GM18517 (cell line): ENCODE measurements around the gene ZNF503.

Experiments used
- ATAC-seq: cut with Tn5 transposase; IDR thresholded peaks from one replicate; pipeline ENCODE4 v1.9.1; 2021; ENCODE audit warnings: mild to moderate bottlenecking, moderate library complexity; ENCODE audit not compliant: unreplicated experiment

ZNF503 gene

DNA sequence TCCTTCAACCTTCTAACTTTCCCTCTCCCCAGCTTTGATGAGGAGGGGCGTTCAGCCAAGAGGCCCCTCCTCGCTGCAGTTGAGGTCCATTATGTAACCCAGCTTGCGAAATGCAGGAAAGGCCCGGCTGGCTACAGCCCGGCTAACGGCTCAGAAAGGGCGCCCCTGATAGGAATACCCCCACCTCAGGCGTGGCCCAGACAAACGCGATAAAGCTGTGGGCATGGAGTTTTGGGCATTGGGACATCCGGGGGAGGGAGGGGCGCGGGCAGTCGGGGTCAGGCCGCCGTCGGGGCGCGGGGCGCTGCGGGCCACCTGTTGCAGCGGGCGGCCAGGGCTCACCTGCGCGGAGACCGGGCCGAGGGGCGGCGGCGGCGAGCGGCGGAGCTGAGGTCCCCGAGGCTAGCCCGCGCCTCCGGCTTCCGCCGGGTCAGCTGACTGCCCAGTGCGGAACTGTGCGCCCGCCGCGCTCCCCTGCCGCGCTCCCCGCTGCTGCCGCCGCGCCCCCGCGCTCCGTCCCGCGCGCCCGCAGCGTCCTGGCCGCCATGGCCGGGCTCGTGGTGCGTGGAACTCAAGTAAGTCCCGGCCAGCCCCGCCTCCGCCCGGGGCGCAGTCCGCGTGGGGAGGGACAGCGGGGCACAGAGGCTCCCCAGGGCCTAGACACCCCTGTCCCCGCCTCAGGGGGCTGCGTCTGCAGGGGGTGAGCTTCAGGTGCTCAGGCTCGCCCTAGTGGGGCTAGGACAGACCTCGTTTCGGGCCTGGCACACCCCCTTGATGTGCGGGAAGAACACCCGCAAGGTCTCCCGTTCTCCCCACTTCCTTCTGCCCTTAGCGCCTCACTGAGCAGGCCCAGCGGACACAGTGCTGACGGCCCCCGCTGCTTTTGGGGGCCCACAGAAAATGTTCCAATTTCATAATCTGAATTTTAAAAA is 29.9 kb upstream of the ZNF503 start, which contains the start of gene LRMDA:
LRMDA (plus strand) TSS at position 445 of the 932 bp plus-strand sequence.
- peak; percentile 63 for ATAC-seq

- no peak for ATAC-seq
Measured at GRCh38 chr10:75430000-75430763, 28.6 kb upstream of the ZNF503 start.

GRCh38 chr10:75429159-75429827 is 27.7 kb upstream of the ZNF503 start:
- no peak for ATAC-seq

- no peak for ATAC-seq
Measured at GRCh38 chr10:75428434-75429158, 27.0 kb upstream of the ZNF503 start.

DNA sequence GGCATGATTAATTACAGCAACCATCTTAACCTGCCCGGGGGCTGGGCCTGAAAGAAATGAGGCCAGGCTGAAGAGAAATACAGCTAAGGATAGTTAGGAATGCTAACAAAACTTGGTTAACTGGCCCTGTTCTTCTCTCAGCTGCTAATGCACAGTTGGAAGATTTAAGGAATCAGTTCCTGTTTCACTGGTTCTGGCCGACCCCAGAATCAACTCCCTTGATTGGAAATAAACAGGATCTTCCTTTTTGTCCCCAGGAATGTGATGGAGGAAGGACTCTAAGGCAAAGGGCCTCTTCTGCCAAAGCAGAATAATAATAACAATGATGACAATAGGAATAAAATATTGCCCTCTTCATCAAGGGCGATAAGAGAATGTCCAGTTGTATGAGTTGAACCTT is 26.4 kb upstream of the ZNF503 start:
- ATAC-seq, result no peak

DNA sequence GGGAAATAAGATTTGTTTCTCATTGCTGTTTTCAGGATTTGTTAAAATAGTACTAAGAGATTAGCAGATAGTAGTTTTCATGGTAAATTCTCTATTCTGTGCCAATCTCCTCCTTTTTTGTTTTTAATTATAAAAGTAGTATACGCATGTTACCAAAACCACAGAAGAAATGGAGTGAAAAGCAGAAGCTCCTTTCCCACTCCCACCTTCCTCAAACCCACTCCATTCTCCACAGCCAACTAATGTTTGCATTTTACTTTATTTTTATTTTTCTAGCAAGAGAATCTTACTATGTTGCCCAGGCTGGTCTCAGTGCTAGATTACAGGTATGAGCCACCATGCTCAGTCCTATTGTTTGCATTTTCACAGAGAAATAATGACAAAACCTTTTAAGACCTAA is 25.3 kb upstream of the ZNF503 start:
- no peak for ATAC-seq

- no peak for ATAC-seq
Measured at GRCh38 chr10:75425291-75426079, 23.9 kb upstream of the ZNF503 start.

DNA sequence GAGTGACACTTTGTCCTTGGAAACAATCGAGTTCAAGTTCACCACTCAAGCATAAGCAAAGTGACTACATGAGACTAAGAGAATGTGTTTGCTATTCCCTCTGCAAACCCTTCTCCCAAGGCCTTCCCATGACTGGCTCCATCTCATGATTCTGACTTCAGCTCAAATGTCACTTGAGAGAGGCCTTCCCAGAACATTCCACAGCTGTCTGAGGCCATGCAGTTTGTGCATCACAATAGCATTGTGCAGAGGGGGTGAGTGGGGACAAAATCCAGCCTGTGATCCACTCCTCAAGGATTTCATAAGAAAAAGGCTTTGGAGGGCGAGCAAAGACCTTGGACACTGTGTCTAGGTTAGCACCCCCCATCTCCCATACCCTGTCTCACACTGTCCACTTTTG is 23.0 kb upstream of the ZNF503 start:
- ATAC-seq, result no peak

- no peak for ATAC-seq
Measured at GRCh38 chr10:75422913-75423312, 21.3 kb upstream of the ZNF503 start.

GRCh38 chr10:75418712-75419111 is 17.1 kb upstream of the ZNF503 start:
- no peak for ATAC-seq

DNA sequence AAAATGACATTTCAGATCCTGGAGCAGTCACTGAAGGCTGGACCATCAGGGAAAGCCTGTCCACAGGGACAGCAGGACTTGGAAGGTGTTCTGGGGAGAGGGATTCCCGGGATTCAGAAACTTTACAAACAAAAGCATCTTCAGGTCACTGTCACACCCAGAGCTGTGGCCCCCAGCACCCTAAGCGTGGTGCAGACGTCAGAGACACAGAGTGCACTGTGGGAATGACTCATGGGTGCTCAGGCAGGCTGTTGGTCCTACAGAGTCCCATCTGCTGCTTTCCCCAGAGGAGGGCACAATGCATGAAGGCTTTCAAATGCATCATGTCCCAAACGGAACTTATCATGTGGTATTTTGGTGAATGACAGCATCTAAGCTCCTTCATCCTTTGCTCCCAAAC is 16.7 kb upstream of the ZNF503 start:
- no peak for ATAC-seq

DNA sequence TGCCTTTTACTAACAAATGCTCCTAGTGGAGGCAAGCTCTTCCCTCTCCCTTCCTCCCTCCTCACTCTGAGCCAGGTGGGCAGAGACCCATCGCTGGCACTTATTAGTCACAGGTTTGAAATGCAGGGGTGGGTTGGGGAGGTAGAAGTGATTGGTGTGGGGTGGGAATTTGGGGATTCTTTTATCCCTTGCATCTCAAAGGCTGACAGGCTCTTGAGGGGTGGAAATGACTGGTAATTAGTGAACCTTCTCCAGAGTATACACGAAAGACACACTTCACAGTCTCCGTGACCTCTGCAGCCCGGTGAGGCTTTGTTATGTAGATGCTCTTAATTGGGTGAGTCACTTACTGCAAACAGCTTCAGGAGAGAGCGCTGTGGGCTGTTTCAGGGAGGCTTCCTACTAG is 16.0 kb upstream of the ZNF503 start:
- no peak for ATAC-seq

GRCh38 chr10:75414527-75414926 is 13.0 kb upstream of the ZNF503 start:
- no peak for ATAC-seq

- no peak for ATAC-seq
Measured at GRCh38 chr10:75410132-75411005, 8.8 kb upstream of the ZNF503 start.

DNA sequence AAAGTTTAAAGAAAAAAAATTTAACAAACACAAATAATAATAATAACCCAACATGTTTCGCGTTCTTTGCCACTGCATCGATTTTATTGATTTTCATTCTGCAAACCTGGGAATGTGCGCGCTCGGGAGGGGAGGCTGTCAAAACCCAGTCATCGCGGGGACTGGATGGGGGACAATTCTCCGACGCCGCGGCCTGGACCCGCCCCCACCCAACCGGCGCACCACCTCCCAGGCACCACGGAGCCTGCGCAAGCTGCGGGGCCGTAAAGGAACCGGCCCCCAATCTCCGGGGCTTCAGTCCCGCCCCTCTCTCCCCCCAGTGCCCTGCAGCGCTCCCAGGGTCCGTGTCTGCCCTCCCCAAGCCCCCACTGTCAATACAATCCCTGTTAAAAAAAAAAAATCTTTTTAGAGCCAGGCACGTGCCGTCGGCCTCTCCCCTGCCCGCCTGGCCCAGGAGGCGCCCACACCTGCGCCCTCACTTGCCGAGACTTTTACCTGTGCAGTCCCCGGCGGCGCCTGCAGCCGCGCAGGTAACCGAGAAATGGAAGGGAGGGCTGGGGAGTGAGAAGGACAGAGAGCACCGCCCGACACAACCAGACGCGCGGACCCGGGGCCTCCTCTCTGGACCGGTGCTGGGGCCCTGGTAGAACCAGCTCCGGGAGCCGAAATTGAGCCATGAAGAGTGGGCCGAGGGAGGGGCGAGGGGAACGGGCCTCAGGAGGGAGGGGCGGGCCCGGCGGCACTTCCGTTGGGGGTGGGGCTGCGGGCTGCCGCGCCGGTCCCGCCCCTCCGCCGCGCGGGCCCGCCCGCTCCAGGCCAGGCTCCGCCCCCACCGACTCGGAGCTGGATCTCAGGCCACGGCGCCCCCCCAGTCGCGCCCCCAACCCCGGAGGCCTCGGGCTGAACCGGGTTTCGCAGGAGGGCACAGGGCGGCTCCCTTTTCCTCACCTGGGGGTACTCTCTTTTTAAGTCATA is 7.6 kb upstream of the ZNF503 start:
- ATAC-seq, result no peak

DNA sequence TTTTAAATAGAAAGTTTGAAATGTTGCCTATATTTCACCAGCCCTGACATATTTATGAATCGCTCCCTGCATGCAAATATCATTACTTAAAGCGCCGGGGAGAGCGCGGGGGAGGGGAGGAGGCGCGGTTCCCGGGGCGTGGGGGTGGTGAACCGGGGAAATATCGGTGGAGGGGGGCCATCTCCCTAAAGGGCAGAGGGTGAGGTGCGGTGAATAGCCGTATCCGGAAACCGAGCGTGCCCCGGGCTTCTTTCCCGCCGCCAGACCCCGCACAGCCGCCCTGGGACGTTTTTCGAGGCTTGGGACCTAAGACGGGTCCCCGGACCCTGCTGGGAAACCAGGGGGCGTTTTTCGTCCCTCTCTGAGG is 6.9 kb upstream of the ZNF503 start:
- ATAC-seq, result no peak

DNA sequence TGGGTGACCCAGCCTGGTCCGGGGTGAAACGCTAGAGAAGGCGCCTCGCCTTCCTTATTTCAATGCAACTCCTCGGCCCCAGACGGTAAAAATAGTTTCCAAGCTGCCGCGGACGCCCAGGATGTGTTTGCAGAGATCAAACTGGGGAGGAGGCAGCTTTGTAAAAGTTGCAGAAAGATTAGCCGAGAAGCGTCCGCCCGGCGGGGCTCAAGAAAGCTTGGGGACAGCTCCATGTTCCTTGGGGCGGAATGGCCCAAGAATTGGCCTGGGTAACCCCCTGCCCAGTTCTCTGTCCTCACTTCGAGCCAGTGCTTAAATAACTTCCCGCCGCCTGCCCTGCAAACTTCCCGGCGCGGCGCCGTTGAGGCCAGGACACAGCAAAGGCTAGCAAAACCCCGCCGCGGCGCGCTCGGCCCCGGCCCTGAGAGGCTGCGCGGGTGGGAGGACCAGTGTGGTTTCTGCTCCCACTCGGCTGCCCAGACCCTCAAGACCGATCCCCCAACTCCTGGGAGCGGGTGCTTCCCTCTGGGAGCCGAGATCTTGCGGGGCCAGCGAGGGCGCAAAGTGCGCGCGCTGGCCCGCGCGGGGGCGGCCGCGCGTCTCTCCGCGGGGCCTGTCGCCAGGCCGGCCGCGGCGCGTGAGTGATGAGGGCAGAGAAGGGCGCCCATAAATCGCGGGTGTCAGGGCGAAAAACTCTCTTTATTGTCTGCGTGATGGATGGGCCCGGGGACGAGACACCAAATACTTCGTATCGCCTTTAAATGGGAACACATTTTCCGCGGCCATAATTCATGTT is 6.3 kb upstream of the ZNF503 start:
- no peak for ATAC-seq
